GM04503 (cell line): ENCODE results near the gene TSPEAR.

Experiments used
- DNase-seq: peaks from one replicate; pipeline ENCODE4 v3.0.0-alpha.2; 2012; ENCODE audit warnings: low read depth

Gene TSPEAR

DNA sequence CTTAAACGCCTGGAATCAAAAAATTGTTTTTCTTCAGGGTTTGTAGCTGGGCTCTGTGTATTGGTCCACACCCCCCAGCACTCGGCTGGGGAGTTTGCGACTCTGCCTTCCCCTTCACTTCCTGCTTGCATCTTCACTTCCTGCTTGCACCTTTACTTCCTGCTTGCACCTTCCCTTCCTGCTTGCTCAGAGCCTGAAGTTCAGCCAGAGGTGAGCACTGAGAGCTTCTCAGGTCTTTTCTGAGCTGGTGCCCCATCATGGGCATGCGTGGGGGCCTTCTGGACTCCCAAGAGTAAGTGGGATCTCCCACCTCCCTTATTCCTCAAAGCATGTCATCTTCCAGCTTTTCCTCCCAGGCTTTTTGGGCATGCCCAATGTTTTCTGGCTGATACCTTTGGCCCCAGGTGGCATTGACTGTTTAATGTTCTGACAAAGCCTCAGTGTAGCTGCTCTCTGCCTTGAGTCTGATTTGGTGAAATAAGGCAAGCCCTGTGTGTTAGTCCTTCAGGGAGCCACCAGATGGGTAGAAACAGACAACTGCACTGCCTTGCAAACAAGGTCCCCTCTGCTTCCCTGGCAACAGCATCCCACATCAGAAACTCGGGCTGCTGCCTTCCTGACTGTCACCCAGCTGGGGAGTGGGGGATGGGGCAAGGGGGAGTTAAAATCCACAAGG is 163.6 kb downstream of the TSPEAR start:
- no peak for DNase-seq

DNA sequence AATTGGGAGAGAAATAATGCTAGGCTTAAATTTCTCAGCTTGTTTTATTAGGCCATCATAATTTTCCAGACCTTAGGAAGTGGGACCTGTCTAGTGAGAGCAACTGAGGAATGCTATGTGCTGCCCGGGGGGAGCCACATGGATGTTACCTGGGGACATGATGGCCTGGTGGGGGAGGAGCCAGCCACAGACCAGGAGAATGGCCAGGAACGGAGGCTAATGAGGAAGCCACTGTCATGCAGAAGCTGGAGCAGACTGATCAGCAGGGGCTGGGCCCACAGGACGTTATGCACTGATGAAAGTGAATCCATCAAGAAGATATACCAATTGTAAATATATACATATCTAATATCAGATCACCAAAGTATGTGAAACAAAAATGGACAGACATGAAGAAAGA is 166.8 kb downstream of the TSPEAR start:
- no peak for DNase-seq

DNA sequence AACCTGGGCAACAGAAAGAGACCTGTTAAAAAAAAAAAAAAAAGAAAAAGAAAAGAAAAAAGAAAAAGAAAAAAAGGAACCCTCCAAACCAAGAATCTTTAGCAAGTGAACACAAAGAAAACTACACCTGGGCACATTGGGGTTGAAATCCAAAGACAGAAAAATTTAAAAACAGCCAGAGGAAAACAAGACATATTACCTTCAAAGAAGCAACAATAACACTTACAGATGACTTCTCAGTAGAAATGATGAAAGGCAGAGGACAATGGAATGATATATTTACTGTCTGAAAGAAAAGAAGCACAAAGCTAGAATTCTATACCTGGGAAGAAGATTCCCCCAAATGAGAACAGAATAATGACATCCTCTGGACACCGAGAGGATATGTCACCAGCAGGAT is 168.7 kb downstream of the TSPEAR start:
- DNase-seq: no peak

DNA sequence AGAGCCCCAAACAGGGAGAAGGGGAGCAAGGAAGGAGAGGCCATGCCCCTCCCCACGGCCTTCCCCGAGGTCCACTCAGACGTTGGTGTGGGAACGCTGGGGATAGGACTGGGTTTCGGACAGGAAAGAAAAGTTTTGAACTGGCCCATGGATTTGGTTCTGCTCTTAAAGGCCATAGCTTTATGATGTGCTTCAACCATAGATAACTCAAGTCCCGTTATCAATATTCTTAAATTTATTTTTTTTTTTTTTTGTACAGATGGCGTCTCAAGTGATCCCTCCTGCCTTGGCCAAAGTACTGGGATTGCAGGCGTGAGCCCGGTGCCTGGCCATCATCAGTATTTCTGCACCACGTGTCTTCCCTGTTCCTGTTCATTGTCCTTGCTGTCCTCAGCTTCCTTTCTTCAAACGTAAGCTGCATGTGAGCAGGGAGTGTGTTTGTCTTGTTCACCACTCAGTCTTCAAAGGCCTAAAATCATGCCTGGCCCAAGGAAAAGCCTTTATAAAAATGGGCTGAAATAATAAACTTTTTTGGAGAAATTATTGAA is 170.6 kb downstream of the TSPEAR start:
- no peak for DNase-seq

DNA sequence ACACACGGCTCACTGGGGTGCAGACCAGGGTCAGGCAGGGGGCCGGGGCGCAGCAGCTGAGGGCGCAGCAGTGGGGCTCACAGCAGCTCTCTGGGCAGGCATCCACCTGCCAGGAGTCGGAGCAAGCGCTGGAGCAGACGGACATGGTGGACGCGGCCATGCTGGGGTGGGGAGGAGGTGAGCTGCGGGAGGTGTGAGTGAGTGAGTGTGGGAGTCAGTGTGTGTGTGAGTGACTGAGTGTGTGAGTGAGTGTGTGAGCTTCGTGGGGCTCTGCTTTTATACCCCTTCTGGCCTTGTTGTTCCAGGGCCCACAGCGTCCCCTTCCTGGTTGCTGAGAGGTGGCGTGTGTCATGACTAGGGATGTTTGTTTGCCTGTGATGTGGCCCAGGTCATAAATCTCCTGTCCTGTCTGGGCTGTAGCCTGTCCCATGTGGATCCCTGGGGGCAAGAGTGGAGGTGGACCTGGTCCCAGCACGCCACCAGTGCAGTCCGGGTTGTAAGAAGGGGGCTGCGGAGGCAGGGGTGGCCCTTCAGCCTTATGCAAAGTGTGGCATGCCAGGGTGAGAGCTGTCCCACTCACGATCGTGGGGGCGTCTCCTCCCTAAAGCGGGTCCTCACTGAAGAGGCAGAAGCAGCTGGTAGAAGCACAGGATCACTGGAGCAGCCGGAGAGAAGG is 171.2 kb downstream of the TSPEAR start, which contains the start of gene KRTAP10-1:
TSS of gene KRTAP10-1 (minus strand) at position 205 of the 676 bp plus-strand sequence. CDS start at position 160, 45 bp downstream.
- DNase-seq: no peak

DNA sequence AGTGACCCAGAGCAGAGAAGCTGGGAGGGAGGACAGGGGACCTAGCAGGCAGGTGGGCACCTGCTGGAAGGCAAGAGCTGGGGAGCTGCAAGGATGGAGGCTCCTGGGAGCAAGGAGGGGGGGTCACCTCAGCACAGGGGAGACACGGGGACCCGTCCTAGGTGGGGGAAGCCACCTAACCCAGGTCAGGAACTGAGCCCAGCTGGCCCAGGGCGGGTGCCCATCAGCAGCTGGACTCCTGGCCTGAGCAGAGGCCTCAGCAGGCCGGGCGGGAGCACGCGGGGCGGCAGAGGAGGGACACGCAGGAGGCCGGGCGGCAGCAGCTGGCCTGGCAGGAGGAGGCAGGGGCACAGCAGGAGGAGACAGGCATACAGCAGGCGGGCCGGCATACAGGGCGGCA is 172.3 kb downstream of the TSPEAR start:
- DNase-seq: no peak

DNA sequence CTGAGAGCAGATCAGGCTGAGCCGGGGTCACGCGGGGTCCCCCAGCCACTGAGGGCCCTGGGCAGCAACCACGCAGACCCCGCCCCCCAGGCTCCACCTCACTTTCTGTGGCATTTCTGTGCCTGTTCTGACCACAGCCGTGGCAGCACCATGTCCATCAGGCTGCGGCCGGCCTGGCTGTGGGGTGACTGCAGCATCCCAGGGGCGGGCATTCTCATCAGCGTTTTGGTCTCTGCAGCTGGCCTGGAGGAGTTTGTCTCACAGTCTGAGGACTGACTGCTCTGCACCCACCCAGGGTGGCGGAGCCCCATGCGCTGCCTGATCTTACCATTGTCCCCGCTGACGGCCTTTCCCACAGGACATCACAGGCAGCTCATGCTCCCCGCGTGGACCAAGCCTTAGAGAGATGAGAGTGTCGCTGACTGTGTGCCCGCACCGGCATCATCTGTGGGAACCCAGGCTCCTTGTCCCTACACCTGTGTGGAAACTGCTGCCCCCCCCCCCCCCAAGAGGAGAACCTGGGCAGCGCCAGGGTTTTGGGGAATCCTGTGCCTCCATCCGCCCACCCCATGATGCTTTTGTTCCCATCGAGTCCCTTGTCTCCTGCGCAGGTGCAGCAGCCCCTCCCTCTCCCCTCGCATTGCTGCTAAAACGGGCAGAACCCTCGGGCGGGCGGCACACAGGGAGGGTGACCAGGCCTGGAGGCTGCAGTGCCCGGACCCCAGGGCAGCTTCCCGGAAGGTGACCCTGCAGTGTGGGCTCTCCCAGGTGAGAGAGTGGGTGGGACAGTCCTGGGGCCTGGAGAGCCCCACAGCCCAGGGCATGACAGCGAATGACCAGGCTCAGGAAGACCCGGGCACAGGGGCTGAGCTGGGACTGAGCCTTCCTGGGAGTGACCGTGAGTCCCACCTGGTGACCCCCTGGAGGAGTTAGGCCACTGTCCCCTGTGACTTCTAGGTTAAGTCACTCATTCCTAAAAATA is 173.2 kb downstream of the TSPEAR start:
- DNase-seq: no peak

DNA sequence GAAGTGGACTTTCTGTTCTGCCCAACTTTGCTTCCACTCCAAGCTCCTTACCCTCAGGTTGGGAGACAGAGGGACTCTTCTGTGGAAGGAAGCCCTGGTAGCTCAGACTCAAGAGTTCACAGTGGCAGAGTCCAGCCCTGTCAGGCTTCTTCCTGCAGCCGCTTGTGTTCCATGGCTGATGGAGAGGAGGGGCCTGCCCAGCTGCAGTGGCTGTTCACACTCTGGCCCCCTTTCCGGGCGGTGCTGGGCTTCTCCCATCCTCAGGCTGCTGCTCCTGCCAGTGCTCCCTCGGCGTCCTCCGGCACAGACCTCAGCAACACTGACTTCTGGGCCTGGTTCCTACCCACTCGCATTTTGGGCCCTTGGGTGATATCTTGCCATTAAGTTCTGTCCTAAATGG is 175.4 kb downstream of the TSPEAR start:
- DNase-seq: no peak

DNA sequence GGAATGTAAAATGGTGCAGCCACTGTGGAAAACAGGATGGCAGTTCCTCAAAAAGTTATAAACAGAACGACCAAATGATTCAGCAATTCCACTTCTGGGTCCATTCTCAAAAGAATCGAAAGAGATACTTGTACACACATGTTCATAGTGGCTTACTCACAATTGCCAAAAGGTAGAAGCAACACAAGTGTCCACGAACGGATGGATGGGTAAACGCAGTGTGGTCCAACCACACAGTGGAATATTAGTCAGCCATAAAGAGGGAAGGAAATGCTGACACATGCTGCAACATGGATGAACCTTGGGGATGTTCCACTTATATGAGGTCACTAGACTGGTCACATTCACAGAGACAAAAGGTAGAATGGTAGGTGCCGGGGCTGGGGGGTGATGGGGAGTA is 176.7 kb downstream of the TSPEAR start:
- DNase-seq: no peak

DNA sequence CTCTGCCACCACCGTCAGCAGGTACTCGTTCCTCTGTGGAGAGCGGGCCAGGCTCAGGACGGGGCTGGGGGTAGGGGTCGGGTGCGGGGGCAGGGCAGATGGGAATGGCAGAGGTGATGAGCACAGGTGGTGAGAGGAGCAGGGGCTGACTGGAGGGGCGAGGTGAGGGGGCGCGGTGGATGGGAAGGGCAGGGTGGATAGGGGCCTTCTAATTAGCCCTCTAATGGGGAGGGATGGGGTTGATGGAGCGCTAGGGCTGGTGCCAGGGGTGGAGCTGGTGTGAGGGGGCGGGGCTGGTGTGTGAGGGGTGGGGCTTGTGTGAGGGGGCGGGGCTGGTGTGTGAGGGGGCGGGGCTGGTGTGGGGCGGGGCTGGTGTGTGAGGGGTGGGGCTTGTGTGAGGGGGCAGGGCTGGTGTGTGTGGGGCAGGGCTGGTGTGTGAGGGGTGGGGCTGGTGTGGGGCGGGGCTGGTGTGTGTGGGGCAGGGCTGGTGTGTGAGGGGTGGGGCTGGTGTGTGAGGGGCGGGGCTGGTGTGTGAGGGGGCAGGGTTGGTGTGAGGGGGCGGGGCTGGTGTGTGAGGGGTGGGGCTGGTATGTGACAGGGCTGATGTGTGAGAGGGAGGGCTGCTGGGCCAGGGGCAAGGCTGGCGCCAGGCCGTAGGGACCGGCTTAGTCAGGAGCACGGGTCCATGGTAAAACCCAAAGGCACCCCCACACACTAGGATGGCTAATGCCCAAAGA is 177.3 kb downstream of the TSPEAR start:
- no peak for DNase-seq

DNA sequence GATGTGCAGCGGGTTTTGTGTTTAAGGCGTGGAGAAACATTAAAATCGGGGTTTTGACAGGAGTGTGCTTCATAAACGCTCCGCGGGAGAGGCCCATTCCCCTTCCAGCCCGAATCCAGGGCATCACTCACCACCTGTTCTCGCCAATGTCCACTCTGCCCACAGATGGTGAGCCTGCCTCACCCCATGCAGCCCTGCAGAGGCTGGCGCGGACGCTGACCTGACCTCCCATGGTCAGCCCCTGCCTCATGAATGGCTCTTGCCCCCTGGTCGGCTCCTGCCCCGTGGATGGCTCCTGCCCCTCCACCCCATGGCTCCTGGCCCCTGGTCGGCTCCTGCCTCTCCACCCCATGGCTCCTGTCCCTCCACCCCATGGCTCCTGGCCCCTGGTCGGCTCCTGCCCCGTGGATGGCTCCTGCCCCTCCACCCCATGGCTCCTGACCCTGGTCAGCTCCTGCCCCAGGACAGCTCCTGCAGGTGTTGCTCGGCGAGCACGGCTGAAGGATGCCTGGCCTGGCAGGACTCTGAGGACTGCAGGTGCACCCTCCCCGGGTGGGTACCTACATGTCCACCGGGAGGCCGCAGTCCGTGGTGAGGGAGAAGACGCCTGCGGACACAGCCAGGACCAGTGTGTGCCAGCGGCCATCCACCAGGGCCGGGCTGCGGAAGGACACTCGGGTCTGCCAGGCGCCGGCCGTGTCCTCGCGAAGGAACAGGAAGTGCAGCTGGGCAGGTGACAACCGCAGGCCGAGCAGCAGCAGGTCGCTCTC is 178.1 kb downstream of the TSPEAR start:
- DNase-seq: no peak

DNA sequence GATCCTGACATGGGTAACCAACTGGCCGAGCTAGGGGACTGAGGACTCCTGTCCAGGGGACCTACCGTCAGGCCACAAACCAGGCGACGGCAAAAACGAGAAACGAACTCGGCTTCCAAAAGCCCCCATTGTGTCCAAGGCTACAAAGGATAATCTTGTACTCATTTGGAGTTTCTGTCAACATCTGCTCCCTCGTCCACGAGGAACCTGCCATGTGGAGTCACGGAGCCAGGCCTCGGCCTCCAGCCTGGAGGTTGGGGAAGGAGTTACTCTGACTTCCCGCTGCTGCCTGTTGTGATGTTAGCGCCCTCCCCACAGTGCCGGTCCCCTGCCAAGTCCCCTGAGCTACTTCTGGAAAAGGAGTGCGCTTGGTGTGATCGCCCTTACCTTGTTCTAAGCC is 178.7 kb downstream of the TSPEAR start:
- DNase-seq: no peak

DNA sequence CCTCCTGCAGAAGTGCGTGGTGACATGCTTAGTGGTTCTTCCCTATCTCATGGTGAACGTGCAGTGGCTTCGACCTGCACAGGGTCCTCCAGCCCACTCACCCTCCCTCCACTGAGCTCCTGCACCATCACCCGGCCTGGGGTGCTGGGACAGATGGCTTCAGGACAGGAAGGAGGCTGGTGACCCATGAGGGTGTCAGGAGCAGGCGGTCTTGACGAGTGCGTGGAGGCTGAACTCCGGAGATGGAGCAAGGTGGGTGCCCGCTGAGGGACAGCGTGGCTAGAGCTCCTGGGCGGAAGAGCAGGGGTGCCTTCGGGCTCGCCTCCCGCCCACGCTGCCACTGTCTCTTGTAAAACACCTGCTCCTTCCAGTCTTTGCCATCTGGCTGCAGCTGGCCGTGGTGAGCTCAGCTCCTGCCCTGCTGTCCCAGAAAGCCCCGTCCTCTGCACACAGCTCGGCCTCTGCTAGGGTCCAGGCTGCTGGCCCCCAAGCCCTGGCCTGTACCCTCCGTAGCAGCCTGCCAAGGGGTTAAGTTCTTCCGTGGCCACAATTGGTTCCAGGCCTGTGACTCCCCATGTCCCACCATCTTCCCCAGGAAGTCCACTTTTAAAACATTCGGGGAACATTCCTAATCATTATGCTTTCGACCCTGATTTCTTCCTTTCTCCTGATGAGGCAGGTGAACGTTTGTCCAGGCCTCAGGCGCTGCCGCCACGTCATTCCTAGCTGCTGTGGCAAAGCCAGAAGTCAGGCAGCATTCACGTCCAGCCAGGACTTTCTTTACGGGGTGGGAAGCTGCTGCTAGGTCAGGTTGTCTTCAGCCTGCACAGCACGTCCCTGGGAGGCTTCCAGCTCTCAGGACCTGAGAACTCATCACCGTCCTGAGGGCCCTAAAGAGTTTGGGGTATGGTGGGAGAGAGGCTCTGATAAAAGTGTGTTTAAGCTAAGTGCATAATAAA is 179.5 kb downstream of the TSPEAR start:
- no peak for DNase-seq

DNA sequence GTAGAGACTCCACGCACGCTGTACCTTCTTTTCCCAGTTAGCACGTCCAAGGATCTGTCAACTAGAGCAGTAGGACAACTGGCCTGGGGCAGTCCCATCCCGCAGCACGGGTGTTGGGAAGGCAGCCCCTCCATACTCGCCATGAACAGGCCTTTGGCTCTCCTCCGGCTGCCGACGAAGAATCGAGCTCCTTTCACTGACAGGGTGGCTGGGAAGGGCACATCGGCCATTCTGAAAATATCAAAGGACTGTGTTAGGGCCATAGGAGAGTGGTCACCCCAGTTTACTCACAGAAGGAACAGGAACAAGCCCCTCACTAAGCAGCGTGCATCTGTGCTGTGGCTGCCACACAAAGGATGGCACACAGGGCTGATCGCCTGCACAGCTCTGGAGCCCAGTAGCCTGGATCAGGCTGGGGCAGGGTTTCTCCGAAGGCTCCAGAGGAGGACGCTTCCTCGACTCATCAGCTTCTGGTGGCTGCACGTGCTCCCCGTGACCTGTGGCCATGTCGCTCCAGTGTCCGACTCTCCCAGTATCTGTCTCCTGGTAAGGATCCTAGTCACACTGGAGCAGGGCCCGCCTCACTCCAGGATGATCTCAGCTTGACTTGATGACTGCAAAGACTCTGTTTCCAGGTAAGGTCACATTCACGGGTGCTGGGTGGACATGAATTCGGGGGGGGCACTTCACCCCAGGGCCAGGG is 180.3 kb downstream of the TSPEAR start:
- no peak for DNase-seq

DNA sequence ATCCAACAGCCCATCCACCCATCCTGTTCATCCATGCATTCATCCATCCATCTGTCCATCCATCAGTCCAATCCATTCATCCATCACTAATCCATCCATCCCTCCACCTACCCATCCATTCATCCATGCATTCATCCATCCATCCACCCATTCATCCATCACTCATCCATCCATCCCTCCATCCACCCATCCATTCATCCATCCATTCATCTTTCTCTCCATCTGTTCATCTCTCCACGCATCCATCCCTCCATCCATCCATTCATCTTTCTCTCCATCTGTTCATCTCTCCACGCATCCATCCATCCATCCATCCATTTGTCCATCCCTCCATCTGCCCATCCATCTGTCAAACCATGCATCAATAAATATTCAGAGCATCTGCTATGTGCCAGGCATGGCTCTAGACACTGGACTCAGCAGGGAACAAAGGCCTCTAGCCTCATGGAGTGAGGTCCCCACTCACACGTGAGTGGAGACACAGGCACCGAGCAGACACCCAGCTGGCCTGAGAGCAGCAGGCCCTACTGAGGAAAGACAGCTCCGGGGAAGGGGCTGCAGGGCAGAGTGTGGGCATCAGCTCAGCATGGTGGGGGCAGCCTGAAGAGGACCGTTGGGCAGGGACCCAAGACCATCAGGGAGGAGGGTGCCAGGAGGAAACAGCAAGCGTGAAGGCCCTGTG is 181.0 kb downstream of the TSPEAR start:
- no peak for DNase-seq

DNA sequence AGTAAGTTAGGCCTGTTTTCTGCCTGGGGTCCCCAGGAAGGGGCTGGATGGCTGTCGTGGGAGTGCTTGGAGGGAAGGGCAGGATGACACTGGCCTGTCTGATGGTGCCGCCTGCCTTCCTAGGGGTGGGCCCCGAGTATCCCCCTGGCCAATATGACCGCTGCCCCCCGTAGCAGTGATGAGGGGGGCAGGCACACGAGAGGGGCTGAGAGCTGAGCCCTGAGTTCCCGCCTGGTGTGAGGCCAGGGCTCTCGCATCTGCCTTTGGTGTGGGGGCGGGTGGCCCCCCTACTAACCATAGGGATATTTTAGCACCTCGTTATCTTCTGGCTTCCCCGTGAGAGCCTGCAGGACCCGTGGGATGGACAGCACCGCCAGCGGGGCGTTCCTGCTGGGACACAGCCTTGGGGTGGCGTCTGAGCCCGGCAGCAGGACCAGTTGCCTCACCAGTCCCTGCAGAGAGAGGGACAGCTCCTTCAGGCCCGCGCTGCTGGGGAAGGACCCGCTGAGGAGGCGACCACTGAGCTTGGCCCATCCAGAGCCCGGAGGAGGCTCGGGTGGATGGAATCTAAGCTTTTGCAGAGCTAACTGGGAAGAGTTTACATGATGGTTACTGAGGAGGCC is 181.8 kb downstream of the TSPEAR start:
- no peak for DNase-seq

DNA sequence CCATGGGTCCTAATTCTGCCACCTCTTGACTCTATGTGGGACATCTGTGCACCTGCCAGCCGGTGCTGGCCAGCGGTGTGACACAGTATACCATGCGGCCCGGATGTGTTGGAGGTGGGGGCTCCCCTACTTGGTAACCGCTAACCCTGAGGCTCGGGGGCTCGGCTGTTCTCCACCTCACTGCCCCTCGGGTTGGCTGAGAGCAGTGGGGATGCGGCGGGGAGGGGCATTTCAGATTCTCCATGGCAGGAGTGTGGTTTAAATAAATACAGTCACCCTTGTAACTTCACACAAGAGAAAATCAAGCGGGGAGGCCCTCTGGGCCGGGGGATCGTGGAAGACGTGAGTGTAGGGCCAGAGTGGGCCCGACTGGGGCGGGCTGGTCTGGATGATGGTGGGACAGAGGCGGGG is 182.4 kb downstream of the TSPEAR start:
- no peak for DNase-seq

DNA sequence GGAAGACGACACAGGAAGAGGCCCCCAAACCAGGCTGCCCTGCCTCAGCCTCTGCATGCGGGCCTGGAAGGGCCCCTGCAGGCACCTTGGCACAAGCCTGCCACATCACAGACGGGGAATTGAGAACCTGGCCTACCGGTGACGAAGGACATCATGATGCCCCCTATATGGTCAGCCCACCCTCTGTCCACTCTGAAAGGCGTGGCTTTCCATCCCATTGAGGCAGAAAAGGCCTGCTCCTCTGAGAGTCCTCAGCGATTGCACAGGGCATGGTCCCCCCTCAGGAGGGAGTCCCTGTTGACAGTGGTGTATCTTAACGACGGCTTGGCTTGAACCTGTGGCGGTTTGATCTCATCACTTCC is 182.8 kb downstream of the TSPEAR start:
- no peak for DNase-seq
